ENCODE measurements around the gene CLMP.

DNA sequence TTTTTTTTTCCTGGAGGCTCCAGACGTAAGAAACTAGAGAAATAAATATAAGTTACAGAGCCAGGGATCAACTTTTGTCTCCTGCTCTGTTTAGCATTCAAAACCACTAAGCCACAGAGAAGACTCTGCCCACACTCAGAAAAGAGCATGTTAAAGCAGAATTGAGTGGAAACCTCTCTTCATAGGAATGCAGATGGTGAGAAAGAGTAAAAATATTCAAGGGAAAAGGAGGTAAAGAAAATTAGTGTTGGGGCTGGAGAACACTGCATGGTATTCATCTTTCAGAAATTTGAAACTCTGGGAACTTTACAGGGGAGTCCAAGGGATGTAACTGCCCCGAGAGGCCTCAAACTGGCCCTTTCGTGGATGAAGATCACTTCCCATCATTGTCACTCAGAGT, 65.1 kb downstream of the CLMP start:
- TF ChIP-seq CTCF (IDR thresholded peaks at IDR 0.05) (no peak), EZH2 (IDR thresholded peaks at IDR 0.05; ENCODE audit: borderline replicate concordance, insufficient read depth, low read depth, low read length, poor library complexity, severe bottlenecking) (no peak)

Data from B cell (primary cell).